Stimulated activated CD4-positive, alpha-beta T cell treated with anti-CD3 and anti-CD28 coated beads, Interleukin-4, amount 100 ng/mL, for 48 hours (primary cell): ENCODE results near the gene CTAG1B.
"Not testable (repeated sequence)": the region's sequence is repeated elsewhere in the genome, so short reads cannot be mapped to it uniquely, and the experiment has no call there.

Experiments used
- DNase-seq, 2 donors: peaks; one replicate each; pipeline ENCODE4 v3.0.0-alpha.2; 2020; ENCODE audit warnings: low read depth in 2 of 2

CTAG1B gene

DNA sequence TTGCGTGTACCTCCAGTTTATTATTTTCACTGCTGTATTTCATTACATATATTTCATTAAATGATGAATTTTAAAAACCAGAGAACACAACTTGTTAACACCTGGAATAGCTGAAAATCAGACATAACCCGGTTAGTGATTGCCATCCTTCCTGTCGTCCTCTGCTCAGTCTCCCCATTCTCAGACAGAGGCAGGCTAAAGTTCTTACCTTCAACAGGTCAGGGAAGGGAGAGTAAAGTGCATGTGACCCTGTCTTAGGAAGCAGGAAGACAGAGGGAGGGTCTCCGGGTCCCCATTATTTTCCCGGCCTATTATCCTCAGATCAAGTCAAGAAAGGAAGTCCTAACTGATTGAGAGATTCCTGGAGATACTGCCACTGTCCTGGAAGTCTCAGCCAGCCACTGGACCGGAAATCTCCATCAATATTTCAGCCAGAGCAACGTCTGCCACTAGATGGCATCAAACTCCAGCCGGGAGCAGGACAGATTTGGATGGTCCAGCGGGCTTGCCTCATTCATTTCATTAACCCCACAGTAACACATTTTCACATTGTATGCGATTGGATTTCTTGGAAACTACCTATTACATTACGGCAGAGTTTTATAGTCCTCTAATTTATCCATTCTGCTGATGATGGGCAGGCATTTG, 1.8 kb upstream of the CTAG1B start:
- not testable (repeated sequence) for DNase-seq

DNA sequence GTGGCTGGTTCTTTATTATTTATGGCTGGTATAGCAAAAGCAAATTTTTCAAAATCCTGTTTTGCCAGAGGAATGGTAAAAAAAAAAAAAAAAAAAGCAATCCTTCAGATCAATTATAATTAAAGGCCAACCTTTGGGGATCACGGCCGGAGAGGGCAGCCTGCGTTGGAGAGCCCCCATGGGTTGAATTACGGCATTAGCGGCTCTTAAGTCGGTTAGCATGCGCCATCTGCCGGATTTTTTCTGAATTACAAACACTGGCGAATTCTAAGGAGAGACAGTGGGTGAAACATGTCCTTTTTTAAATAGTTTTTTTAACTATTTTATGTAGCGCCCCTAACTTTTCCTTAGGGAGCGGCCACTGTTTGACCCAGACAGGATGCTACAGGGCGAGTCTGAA, 5.5 kb downstream of the CTAG1B start:
- DNase-seq = not testable (repeated sequence)

DNA sequence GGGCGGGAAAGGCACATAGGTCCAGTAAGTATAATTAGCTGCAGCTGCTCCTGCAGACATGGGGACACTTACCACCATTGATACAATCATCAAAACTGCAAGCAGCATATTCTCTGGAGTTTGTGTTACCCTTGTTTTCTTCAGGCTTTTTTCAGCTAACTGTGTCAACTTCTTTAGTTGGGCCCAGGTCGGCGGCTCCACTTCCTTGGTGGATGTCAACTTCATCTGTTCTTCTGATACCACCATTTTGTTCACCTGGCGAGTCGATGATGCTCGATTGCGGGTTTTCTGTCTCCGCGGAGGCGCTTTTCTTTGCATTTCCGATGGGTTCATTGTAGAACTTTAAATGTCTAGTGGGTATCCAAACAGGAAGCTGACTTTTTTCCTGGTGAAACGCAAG, 7.9 kb downstream of the CTAG1B start:
- not testable (repeated sequence) for DNase-seq

DNA sequence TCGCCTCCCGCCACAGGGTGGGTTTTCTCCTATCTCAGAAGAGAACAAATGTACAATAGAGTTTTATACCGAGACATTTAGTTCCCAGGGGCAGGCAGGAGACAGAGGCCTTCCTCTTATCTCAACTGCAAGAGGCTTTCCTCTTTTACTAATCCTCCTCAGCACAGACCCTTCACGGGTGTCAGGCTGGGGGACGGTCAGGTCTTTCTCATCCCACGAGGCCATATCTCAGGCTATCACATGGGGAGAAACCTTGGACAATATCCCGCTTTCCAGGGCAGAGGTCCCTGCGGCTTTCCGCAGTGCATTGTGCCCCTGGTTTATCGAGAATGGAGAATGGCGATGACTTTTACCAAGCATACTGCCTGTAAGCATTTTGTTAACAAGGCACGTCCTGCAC, 10.3 kb downstream of the CTAG1B start:
- DNase-seq = not testable (repeated sequence)

DNA sequence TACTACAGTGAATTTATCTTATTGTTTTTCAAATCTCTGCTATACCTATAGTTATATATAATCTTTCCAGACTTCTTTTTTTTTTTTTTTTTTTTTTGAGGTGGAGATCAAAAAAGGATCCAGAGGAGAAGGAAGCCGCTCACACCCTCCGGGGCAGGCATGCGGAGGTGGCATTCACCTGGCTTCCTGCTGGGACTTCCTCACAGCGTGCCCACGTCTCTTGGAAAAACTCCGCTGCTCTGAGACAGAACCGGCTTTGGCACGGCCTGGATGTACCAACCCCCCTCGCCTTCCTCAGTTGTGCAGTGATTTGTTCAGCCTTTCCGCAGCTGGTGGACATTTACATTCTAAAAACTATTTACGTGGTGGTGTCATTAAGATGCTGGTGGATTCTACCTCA, 11.1 kb downstream of the CTAG1B start:
- DNase-seq = not testable (repeated sequence)

DNA sequence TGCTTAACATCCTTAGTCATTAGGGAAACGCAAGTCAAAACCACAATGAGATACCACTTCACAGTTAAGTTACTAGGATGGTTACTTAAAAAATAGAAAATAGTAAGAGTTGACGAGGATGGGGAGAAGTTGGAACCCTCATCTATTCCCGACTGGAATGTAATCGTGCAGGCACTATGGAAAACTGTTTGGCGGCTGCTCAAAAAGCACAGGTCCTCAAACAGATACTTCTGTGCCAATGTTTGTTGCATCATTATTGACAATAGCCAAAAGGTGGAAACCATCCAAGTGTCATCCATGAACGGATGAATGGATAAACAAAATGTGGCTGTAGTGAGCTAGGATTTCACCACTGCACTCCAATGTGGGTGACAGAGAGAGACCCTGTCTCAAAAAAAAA, 11.7 kb downstream of the CTAG1B start:
- no peak for DNase-seq

DNA sequence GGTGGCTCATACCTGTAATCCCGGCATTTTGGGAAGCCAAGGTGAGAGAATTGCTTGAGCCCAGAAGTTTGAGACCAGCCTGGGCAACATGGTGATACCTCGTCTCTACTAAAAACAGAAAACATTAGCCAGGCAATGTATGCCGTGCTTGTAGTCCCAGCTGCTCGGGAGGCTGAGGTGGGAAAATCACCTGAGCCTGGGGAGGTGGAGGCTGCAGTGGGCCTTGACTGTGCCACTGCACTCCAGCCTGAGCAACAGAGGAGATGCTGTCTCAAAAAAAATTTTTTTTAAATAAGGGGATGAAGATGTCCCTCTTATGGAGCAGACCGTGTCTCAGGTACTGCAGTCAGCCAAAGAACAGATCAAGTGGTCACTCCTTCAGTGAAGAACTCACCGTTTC, 13.5 kb downstream of the CTAG1B start:
- DNase-seq = no peak

DNA sequence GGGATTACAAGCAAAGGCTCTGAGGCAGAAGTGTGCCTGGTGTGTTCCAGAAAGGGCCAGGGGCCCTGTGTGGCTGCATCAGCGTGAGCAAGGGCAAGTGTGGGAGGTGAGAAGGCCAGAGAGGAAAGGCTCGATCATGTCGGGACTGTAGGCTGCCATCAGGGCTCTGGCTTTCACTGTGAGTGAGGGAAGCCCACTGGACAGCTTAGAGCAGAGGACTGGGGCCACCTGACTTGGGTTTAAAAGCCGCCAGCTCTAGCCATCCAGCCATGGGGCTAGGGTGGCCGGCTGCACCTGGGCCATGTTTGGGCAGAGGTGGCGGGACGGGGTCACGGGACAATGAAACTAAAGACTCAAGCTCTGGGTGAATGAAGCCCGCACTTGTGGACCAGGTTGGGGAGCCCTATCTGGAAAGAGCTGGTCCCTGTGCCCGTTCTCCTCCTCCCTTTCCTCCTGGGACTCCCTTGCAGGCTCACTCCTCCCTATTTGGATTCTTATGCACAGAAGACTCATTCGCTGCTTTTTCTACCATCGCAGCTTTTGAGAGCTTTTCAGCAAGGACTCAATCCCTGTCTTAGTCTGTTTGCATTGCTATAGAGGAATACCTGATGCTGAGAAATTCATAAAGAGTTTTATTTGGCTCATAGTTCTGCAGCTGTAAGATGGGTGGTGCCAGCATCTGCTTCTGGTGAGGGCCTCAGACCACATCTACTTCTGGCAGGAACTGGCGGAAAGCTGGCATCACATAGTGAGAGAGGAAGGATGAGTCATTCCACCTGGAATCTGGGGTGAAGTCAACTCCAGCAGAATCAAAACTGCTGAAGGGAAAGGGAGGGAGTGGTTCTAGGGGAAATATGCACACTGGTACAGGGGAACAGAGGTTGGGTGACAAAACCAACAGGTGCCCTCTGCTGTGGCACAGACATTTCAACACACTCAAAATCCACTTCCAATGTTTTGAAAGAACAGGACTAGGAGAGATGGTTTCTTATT, 15.3 kb downstream of the CTAG1B start:
- no peak for DNase-seq

DNA sequence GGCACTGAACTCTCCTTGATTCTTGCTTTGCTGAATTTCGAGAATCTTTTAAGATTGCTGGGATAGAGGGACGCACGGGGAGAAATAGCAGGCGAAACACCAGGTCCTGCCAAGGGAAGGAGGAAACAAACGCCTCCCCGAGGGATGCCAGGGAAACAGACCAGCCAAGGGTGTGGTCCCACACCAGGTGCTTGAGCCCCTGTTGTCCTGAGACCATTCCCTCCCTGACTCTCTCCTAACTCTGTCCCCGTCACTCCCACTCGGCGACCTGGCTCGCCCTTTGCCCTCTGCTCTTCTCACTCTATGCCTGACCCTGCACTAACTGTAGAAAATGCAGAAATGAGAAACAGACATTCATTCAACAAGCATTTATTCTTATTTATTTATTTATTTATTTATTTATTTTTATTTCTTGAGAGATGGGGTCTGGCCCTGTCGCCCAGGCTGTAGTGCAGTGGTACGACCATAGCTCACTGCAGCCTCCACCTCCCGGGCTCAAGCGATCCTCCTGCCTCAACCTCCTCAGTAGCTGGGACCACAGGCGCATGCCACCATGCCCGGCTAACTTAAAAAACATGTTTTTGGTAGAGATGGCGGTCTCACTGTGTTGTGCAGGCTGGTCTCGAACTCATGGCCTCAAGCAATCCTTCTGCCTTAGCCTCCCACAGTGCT, 16.2 kb downstream of the CTAG1B start:
- no peak for DNase-seq

DNA sequence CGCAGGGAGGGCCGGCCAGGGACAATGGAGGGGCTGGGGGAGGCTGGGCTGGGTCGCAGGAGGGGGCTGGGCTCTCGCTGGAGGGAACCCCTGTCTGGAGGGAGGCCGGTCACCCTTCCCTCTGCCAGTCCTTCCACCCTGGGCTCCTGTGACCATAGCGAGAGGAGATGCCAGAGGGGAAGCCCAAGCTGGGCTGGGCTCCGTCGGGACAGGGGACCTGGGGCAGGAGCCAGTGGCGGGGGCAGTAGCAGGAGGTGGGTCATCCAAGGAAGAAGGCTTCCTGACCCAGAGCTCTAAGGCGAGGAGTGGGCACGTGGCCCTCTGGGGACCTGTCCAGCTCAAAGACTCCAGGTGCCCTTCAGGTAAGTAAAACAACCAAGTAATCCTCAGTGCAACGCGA, 16.9 kb downstream of the CTAG1B start:
- DNase-seq = no peak

DNA sequence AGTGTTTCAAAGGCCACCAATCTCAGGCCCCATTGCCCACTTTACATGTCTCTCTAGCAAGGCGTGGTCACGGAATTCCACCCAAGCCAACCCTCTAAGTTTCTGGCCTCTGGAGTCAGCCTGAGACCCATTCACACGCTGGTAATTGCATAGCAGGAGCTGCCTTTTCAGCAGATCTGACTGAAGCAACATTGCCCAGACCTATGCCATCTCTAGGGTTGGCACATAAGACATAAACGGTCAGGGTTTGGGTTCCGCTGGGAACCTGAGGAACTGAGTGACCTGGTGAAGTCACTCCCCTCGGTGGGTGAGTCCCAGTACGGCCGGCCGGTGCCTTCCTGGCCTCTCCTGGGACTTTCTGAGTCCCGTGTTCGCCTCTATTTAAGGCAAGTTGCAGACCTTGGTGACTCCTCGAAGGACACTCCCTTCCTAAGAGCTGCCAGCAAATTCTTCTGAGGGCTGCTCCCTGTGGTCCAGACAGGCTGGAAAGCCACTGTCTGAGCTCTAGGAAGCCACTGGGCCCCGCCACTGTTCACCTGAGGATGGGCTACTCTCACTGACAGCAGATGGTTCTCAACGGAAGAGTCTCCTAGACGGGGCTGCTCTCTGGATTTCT, 18.2 kb downstream of the CTAG1B start:
- DNase-seq = no peak

DNA sequence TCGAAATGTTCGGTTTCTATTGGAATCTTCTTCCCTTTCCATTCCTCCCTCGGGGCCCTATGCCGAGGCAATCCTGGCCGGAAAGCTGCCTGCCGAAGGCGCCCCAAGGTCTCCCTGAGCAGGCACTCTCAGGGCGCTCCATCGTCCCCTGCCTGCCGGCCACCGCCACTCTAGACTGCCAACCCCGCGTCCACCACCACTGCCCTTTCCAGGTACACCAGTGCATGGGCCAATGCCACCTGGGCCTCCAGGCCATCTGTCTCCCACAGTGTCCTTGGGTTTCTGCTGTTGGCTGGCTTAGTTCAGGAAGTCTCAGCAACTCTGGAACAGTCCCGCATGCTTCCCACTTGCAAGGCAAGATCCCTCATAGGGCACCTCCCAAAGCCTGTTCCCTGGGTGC, 19.6 kb downstream of the CTAG1B start:
- DNase-seq = no peak

DNA sequence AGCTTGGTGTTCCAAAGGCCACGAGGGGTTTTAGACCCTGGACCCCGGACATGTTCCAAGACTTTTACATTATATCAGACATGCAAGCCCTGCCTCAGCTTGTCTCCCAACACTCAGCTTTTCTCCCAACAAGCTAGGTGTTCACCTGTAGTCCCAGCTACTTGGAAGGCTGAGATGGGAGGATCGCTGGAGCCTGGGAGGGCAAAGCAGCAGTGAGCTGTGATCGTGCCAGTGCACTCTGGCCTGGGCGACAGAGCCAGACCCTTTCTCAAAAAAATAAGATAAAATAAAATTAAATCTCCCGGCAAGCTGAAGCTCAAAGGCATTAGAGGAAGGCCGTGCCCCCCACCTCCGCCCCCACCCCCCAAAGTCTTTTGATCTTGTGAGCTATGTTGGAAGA, 20.4 kb downstream of the CTAG1B start:
- no peak for DNase-seq

DNA sequence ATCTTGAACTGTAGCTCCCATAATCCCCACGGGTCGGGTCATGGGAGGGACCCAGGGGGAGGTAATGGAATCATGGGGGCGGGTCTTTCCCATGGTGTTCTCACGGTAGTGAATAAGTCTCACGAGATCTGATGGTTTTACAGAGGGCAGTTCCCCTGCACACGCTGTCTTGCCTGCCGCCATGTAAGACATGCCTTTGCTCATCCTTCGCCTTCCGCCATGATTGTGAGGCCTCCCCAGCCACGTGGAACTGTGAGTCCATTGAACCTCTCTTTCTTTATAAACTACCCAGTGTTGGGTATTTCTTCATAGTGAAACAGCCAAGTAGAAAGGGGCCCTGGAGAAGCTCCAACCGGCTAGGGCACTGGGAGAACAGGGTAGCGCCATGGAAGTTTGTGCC, 21.9 kb downstream of the CTAG1B start:
- no peak for DNase-seq

DNA sequence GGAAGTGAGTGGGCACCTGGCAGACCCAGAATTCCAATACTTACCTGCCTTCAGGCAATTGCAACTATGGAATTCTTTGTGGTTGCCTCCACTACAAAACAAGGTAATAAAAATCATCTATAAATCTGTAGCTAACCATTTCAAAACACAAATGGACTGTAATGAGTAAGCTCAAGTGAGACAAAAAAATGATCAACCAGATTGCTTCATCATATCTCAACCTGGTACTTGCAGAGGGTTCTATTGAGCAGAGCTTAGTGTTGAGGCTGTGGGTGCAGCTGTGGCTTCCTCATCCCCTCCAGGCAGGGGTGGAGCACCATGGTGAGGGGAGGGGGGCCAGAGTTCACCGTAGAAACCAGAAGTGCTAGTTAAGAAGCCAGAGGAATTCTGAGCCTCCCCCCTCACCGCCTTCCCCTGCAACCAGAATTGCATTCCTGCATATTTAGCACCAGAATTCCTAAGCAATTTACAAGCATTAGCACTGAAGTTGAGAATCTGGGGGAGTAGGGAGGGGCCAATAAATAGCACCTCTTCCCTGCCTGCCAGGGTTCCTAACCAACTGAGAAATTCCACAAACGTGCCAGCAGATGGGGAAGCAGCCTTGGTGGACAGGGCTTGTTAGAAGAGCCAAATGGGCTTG, 22.7 kb downstream of the CTAG1B start:
- no peak for DNase-seq

DNA sequence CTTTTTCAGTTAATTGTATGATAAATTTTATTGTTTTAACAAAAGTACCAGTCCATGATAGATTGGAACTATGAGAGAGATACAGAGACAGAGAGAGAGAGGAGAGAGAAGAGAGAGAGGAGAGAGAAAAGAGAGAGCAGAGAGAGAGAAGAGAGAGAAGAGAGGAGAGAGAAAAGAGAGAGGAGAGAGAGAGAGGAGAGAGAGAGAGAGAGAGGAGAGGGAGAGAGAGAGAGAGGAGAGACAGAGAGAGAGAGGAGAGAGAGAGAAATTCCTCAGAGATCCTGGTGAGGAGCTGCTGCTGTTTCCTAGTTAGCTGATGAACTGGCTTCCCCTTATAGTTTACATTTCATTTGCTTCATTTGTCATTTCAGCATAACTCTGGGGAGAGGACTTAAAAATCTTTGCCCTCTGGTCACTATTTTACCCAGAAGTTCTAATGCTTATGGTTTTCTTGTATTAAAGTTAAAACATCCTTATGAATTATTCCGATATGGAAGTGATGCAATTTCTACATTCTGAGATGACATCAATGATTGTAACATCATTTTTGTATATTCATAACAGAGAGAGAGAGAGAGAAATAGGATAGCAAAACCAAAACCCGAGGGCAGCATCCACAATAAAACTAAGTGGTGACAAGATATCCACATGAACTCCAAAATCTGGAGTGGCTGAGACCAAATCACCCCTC, 23.4 kb downstream of the CTAG1B start:
- DNase-seq = no peak

DNA sequence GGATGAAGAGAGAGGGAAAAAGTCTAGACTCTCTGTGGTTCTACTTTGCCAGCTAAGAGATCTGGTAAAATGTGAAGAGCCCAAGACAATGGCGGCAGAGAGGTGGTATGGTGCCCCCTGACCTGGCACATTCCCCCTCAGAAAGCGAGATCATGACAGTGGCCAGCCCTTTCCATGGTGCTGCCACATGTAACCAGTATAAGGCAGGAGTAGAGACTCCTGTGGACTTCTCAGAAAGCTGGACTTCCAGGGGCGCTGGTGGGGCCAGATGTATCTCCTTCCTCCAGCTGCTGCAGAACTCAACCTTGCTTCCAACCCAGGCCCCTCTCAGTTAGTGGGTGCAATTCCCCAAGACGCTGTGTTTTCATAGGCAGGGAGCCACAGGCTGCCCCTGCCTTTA, 24.6 kb downstream of the CTAG1B start:
- DNase-seq = no peak

DNA sequence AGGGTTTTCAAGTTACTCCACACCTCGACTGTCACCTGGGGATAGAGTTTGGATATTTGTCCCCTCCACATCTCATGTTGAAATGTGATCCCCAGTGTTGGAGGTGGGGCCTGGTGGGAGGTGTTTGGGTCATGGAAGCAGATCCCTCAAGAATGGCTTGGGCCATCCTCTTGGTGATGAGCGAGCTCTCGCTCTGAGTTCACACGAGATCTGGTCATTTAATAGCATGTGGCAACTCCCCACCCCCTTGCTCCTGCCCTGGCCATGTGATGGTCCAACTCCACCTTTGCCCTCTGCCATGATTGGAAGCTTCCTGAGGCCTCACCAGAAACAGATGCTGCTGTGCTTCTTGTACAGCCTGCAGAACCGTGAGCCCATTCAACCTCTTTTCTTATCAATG, 25.9 kb downstream of the CTAG1B start:
- no peak for DNase-seq

DNA sequence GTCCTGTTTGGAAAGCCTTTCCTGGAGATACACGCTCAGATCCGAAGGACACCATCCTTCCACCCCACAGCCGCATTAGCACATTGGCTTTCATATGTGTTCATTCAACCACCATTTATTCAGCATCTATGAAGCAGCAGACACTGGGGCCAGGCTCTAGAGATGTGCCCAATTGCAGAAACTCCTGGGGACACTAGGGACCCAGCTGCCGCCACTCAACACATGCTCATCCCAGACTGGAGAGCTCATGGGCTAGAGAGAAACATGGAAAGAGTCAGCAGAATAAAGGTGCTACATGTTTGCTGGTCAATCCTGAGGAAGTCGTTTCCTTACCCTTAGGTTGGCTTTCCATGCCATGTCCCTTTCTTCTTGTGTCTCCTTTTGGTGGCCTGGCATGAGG, 26.6 kb downstream of the CTAG1B start:
- DNase-seq = no peak

DNA sequence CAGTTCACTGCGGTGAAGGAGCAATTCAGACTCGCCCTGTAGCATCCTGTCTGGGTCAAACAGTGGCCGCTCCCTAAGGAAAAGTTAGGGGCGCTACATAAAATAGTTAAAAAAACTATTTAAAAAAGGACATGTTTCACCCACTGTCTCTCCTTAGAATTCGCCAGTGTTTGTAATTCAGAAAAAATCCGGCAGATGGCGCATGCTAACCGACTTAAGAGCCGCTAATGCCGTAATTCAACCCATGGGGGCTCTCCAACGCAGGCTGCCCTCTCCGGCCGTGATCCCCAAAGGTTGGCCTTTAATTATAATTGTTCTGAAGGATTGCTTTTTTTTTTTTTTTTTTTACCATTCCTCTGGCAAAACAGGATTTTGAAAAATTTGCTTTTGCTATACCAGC, 28.7 kb downstream of the CTAG1B start:
- DNase-seq = not testable (repeated sequence)

DNA sequence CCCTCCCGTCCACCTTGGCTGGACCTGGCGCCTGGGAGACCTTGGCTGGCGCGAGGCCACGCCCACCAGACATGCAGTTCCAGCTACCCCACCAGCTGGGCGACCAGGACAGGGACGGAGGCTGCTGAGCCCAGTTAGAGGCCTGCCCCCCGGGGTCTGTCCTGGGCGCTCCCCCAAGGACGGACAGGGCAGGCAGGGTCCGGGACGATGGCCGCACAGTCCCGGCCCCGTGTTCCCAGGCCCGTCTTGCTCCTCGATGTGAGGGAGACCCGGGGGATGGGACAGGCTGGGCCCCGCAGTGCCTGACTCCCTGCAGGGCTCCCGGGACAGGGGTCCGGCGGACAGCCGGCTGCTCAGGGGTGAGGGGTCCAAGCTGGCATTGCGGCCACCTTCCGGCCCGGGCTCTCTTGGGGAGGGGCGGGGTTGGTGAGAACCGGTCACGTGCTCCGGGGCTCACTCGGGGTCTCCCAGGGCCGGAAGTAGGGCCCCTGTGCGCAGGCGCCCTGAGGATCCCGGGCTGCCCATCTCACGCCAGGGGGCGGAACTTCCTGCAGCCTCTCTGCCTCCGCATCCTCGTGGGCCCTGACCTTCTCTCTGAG, 34.4 kb downstream of the CTAG1B start, which contains the start of gene CTAG1A:
Gene CTAG1A, plus strand, starts transcription at position 549 of the 599 bp plus-strand sequence. CDS start 74 bp downstream, outside the sequence.
- DNase-seq = not testable (repeated sequence)
